ENCODE data around the gene COQ5.
"Not testable (repeated sequence)": the region's sequence is repeated elsewhere in the genome, so short reads cannot be mapped to it uniquely, and the experiment has no call there.

The COQ5 gene

GRCh38 chr12:120529641-120530417 is 871 bp upstream of the COQ5 start:
- peak; percentile 56 for DNase-seq (ENCODE audit: low spot score)

- no peak for DNase-seq (ENCODE audit: low spot score)
Measured at GRCh38 chr12:120522568-120522967, 6.4 kb downstream of the COQ5 start.

- DNase-seq (ENCODE audit: low spot score): not testable (repeated sequence)
Measured at GRCh38 chr12:120519324-120519723, 9.6 kb downstream of the COQ5 start.

- DNase-seq (ENCODE audit: low spot score): no peak
Measured at GRCh38 chr12:120515496-120515895, 13.5 kb downstream of the COQ5 start.

- no peak for DNase-seq (ENCODE audit: low spot score)
Measured at GRCh38 chr12:120514002-120514401, 15.0 kb downstream of the COQ5 start.

- DNase-seq (ENCODE audit: low spot score): no peak
Measured at GRCh38 chr12:120508537-120508936, 20.4 kb downstream of the COQ5 start.

GRCh38 chr12:120504587-120504986 is 24.4 kb downstream of the COQ5 start:
- no peak for DNase-seq (ENCODE audit: low spot score)

- DNase-seq (ENCODE audit: low spot score): no peak
Measured at GRCh38 chr12:120500581-120500980, 28.4 kb downstream of the COQ5 start.

GRCh38 chr12:120498870-120499515 is 30.0 kb downstream of the COQ5 start:
- DNase-seq (ENCODE audit: low spot score): no peak

- DNase-seq (ENCODE audit: low spot score): peak; percentile 50
Measured at GRCh38 chr12:120497524-120498150, 31.3 kb downstream of the COQ5 start.

- peak; percentile 87 for DNase-seq (ENCODE audit: low spot score)
Measured at GRCh38 chr12:120496413-120497340, 32.3 kb downstream of the COQ5 start.

- DNase-seq (ENCODE audit: low spot score): peak; percentile 99
Measured at GRCh38 chr12:120495731-120496412, 33.1 kb downstream of the COQ5 start, which contains the start of gene DYNLL1. Gene DYNLL1 (plus strand): TSS chr12:120496113. CDS start chr12:120496422, 309 bp downstream.

- no peak for DNase-seq (ENCODE audit: low spot score)
Measured at GRCh38 chr12:120495186-120495730, 33.7 kb downstream of the COQ5 start.

GRCh38 chr12:120490833-120491512 is 38.0 kb downstream of the COQ5 start:
- no peak for DNase-seq (ENCODE audit: low spot score)

GRCh38 chr12:120490325-120490724 is 38.6 kb downstream of the COQ5 start:
- no peak for DNase-seq (ENCODE audit: low spot score)

GRCh38 chr12:120489018-120489417 is 39.9 kb downstream of the COQ5 start:
- no peak for DNase-seq (ENCODE audit: low spot score)

- DNase-seq (ENCODE audit: low spot score): no peak
Measured at GRCh38 chr12:120488057-120488640, 40.8 kb downstream of the COQ5 start.

GRCh38 chr12:120487552-120487951 is 41.4 kb downstream of the COQ5 start:
- DNase-seq (ENCODE audit: low spot score): not testable (repeated sequence)

GRCh38 chr12:120485961-120486881 is 42.7 kb downstream of the COQ5 start:
- no peak for DNase-seq (ENCODE audit: low spot score)
